ENCODE data around the gene NELL2.

Gene NELL2

GRCh38 chr12:44875417-44875953 is 630 bp downstream of the NELL2 start:
- TF ChIP-seq POLR2AphosphoS5 (IDR thresholded peaks at IDR 0.05; ENCODE audit: low read depth) (no peak), SPI1 (IDR thresholded peaks at IDR 0.05; ENCODE audit: borderline replicate concordance, low read depth) (no peak)
- no peak overlapping the region for H3K27ac ChIP-seq (replicated peaks)
- no peak overlapping the region for H3K4me3 ChIP-seq (replicated peaks; ENCODE audit: insufficient read depth, low read length)
- DNase-seq (ENCODE audit: low read depth in 1 of 2, low spot score in 1 of 2): no peak
- peaks cover 40% of the 10 kb centered on the region for H3K27me3 ChIP-seq (ENCODE audit: insufficient read depth, poor library complexity, severe bottlenecking)

- DNase-seq (ENCODE audit: low read depth in 1 of 2, low spot score in 1 of 2): no peak
- H3K27me3 ChIP-seq (ENCODE audit: insufficient read depth, poor library complexity, severe bottlenecking): peaks cover 40% of the 10 kb centered on the region
- no peak overlapping the region for H3K27ac ChIP-seq (replicated peaks)
- no peak for TF ChIP-seq POLR2AphosphoS5 (IDR thresholded peaks at IDR 0.05; ENCODE audit: low read depth)
- no peak for TF ChIP-seq CTCF (IDR thresholded peaks at IDR 0.05; ENCODE audit: insufficient read depth, low read length)
- no peak for TF ChIP-seq GABPA (IDR thresholded peaks at IDR 0.05; ENCODE audit: low read depth)
- no peak for TF ChIP-seq SPI1 (IDR thresholded peaks at IDR 0.05; ENCODE audit: borderline replicate concordance, low read depth)
- no peak for TF ChIP-seq REST (IDR thresholded peaks at IDR 0.05; ENCODE audit: insufficient replicate concordance, low read depth)
- H3K4me3 ChIP-seq (replicated peaks; ENCODE audit: insufficient read depth, low read length): no peak overlapping the region
These were observed 1.1 kb downstream of the NELL2 start for GRCh38 chr12:44874981-44875416.

- DNase-seq (ENCODE audit: low read depth in 1 of 2, low spot score in 1 of 2): no peak
- Histone ChIP-seq H3K27ac (replicated peaks) (no peak overlapping the region), H3K4me3 (replicated peaks; ENCODE audit: insufficient read depth, low read length) (no peak overlapping the region), H3K27me3 (ENCODE audit: insufficient read depth, poor library complexity, severe bottlenecking) (peaks cover 40% of the 10 kb centered on the region)
- TF ChIP-seq GABPA (IDR thresholded peaks at IDR 0.05; ENCODE audit: low read depth) (no peak), REST (IDR thresholded peaks at IDR 0.05; ENCODE audit: insufficient replicate concordance, low read depth) (no peak), POLR2AphosphoS5 (IDR thresholded peaks at IDR 0.05; ENCODE audit: low read depth) (no peak), SPI1 (IDR thresholded peaks at IDR 0.05; ENCODE audit: borderline replicate concordance, low read depth) (no peak), CTCF (IDR thresholded peaks at IDR 0.05; ENCODE audit: insufficient read depth, low read length) (no peak)
These were observed 2.2 kb downstream of the NELL2 start for GRCh38 chr12:44873898-44874297.

- DNase-seq (ENCODE audit: low read depth in 1 of 2, low spot score in 1 of 2): no peak
- peaks cover 9% of the 10 kb centered on the region for H3K27me3 ChIP-seq (ENCODE audit: insufficient read depth, poor library complexity, severe bottlenecking)
- no peak overlapping the region for H3K27ac ChIP-seq (replicated peaks)
- TF ChIP-seq GABPA (IDR thresholded peaks at IDR 0.05; ENCODE audit: low read depth) (no peak), POLR2AphosphoS5 (IDR thresholded peaks at IDR 0.05; ENCODE audit: low read depth) (no peak), SPI1 (IDR thresholded peaks at IDR 0.05; ENCODE audit: borderline replicate concordance, low read depth) (no peak), CTCF (IDR thresholded peaks at IDR 0.05; ENCODE audit: insufficient read depth, low read length) (no peak)
- H3K4me3 ChIP-seq (replicated peaks; ENCODE audit: insufficient read depth, low read length): no peak overlapping the region
These were observed 6.6 kb downstream of the NELL2 start for GRCh38 chr12:44869503-44869902.
